Liver (tissue), 9 donors: ENCODE results near the gene MAST2. TPM values are rescaled to one million over a fixed set of nuclear protein-coding genes. Genes with fewer than 3 reads are reported as not detected.
"Not testable (repeated sequence)": the region's sequence is repeated elsewhere in the genome, so short reads cannot be mapped to it uniquely, and the experiment has no call there.

Source experiments
- DNase-seq: peaks from one replicate; pipeline ENCODE4 v3.0.0-alpha.2; 2017; ENCODE audit warnings: low spot score
- H3K27ac ChIP-seq, 2 donors: one replicate each; pipeline ENCODE4 v1.7.0; 2013; ENCODE audit warnings: inconsistent platforms in 2 of 2, low read length in 2 of 2, control low read depth in 1 of 2, low read depth in 1 of 2, mild to moderate bottlenecking in 1 of 2
- H3K27me3 ChIP-seq, 4 donors: one replicate each; pipeline versions ENCODE4 v1.6.1 to v1.7.0; 2013; ENCODE audit warnings: low read length in 3 of 4, inconsistent platforms in 1 of 4, mild to moderate bottlenecking in 1 of 4, moderate library complexity in 1 of 4; ENCODE audit not compliant: control insufficient read depth in 4 of 4, insufficient read depth in 4 of 4
- H3K36me3 ChIP-seq, 4 donors: one replicate each; pipeline versions ENCODE4 v1.6.1 to v1.7.0; 2013; ENCODE audit warnings: low read length in 3 of 4, mild to moderate bottlenecking in 3 of 4, low read depth in 1 of 4, moderate library complexity in 1 of 4; ENCODE audit not compliant: control insufficient read depth in 4 of 4, insufficient read depth in 3 of 4
- H3K4me1 ChIP-seq, 4 donors: one replicate each; pipeline versions ENCODE4 v1.6.1 to v1.7.0; 2013; ENCODE audit warnings: low read length in 3 of 4, mild to moderate bottlenecking in 3 of 4, moderate library complexity in 1 of 4; ENCODE audit not compliant: control insufficient read depth in 4 of 4, insufficient read depth in 4 of 4
- H3K4me3 ChIP-seq, 3 donors: one replicate each; pipeline versions ENCODE4 v1.6.1 to v1.7.0; 2013; ENCODE audit warnings: low read length in 3 of 3, control low read depth in 1 of 3, low read depth in 1 of 3, mild to moderate bottlenecking in 1 of 3
- H3K9ac ChIP-seq, 2 donors: one replicate each; pipeline ENCODE4 v1.7.0; 2013; ENCODE audit warnings: low read length in 2 of 2, mild to moderate bottlenecking in 2 of 2, moderate library complexity in 2 of 2, control low read depth in 1 of 2, low read depth in 1 of 2
- H3K9me3 ChIP-seq, 4 donors: one replicate each; pipeline versions ENCODE4 v1.6.1 to v1.7.0; 2013; ENCODE audit warnings: low read length in 3 of 4; ENCODE audit not compliant: control insufficient read depth in 4 of 4
- EGR1 ChIP-seq, 2 donors: IDR thresholded peaks; 2 replicates each; pipeline ENCODE4 v1.6.1; 2016 to 2018; ENCODE audit warnings: antibody characterized with exemption in 2 of 2, low read depth in 2 of 2
- FOXA1 ChIP-seq: IDR thresholded peaks from 2 replicates; pipeline ENCODE4 v1.6.1; 2016; ENCODE audit warnings: antibody characterized with exemption
- FOXA2 ChIP-seq: IDR thresholded peaks from 2 replicates; pipeline ENCODE4 v1.6.1; 2016; ENCODE audit warnings: antibody characterized with exemption
- GABPA ChIP-seq, 2 donors: IDR thresholded peaks in 1 of 2; conservative IDR thresholded peaks in 1 of 2; 2 replicates each; pipeline ENCODE4 v1.6.1; 2016; ENCODE audit warnings: antibody characterized with exemption in 2 of 2, mild to moderate bottlenecking in 1 of 2, moderate library complexity in 1 of 2
- HNF4A ChIP-seq, 2 donors: conservative IDR thresholded peaks; 2 replicates each; pipeline ENCODE4 v1.6.1; 2016; ENCODE audit warnings: antibody characterized with exemption in 2 of 2, mild to moderate bottlenecking in 2 of 2
- HNF4G ChIP-seq: IDR thresholded peaks from 2 replicates; pipeline ENCODE4 v1.6.1; 2016; ENCODE audit warnings: antibody characterized with exemption
- SP1 ChIP-seq: IDR thresholded peaks from 2 replicates; pipeline ENCODE4 v1.6.1; 2018; ENCODE audit warnings: antibody characterized with exemption, mild to moderate bottlenecking
- TAF1 ChIP-seq: conservative IDR thresholded peaks from 2 replicates; pipeline ENCODE4 v1.6.1; 2016; ENCODE audit warnings: antibody characterized with exemption, mild to moderate bottlenecking
- YY1 ChIP-seq: IDR thresholded peaks from 2 replicates; pipeline ENCODE4 v1.6.1; 2016; ENCODE audit warnings: antibody characterized with exemption, mild to moderate bottlenecking
- WGBS: extraction: QIAGEN DNeasy Blood & Tissue Kit; methylation state at CpG from one replicate; pipeline ENCODE4 v1.1.7; 2013; 5-methylcytosine and 5-hydroxymethylcytosine counted together
- polyA plus RNA-seq, 2 donors: library from polyadenylated mRNA; stranded (reverse) in 1 of 2; unstranded in 1 of 2; fragments of 200-250 nt in 1 of 2; fragments of >200 nt in 1 of 2; fragmentation: Nextera tagmentation in 1 of 2; extraction: Ambion mirVana in 1 of 2; gene quantifications; one replicate each; pipeline versions ENCODE4 v1.2.1 to v1.2.3, GENCODE V29; 2013 to 2015
- total RNA-seq, 2 donors: library from RNA; depleted of rRNA; stranded (reverse); fragments of >200 nt; gene quantifications; one replicate each; pipeline ENCODE4 v1.2.3, GENCODE V29; 2014
- TF ChIP-seq, protein P1 (sequence below): IDR thresholded peaks from 2 replicates; pipeline ENCODE4 v1.6.1; 2016; ENCODE audit warnings: antibody characterized with exemption
- TF ChIP-seq, protein P2 (sequence below): fragments of 150-350 bp; IDR thresholded peaks from 2 replicates; pipeline ENCODE4 v1.5.1; 2017; ENCODE audit warnings: improper control_type of control experiment, low read depth, low read length; ENCODE audit not compliant: missing input control
- TF ChIP-seq, protein P3 (sequence below): IDR thresholded peaks from 2 replicates; pipeline ENCODE4 v1.6.1; 2016; ENCODE audit warnings: antibody characterized with exemption
- donor health status: healthy.
- donor health status: healthy.
- donor health status: healthy.
- donor health status: healthy.
- donor health status: healthy.

The MAST2 gene
- total and polyA plus RNA-seq, 4 donors, result 4.8 to 9.6 (median 5.7) TPM

DNA sequence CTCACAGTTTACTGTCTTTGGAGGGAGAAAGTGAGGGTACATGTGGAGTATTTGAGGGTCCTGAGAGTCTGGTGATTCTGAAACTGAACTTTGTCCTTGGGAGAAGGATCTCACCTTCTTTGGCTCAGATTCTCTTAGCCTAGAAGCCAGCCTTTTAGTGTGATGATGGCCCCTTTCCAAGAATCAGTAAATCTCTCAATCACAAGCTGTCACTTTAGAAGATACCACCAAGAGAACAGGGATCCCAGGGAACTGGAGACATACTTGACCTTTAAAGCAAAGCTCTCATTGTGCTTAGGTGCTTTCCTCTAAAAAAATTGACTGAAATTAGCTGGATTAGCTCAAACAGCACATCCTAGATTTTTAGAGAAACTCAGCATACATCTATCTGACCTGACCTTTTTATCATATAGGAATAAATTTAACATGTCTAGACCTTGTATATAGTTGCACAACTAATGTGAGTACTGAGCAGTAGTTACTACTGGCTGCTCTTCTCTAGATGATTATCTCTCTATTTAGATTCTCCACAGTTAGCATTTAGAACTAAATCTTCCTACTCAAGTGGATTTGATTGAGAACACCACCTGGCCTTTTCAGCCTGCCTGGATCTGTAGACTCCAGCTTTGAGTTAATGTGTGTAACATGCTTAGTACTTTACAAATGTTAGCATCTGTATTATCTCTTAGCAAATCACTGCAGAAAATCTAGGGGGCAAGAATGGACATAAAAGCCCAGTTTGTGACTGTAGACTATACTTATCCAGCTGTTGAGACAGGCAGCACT, 157.7 kb downstream of the MAST2 start:
- Histone ChIP-seq H3K4me3 (no peak overlapping the region), H3K27ac (no peak overlapping the region), H3K9me3 (no peaks in the 10 kb centered on the region), H3K4me1 (no peaks in the 10 kb centered on the region), H3K27me3 (no peaks in the 10 kb centered on the region), H3K36me3 (peaks cover 0 to 2% (median 0%) of the 10 kb centered on the region in 4 donors), H3K9ac (no peak overlapping the region)
- TF ChIP-seq YY1 (no peak), FOXA1 (no peak), SP1 (no peak), HNF4A (conservative IDR thresholded peaks at IDR 0.05) (no peak), EGR1 (IDR thresholded peaks at IDR 0.05; ENCODE audit: low read depth in 2 of 2) (no peak), HNF4G (no peak), FOXA2 (no peak)
- TF ChIP-seq, protein P1, sequence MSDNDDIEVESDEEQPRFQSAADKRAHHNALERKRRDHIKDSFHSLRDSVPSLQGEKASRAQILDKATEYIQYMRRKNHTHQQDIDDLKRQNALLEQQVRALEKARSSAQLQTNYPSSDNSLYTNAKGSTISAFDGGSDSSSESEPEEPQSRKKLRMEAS, result no peak
- TF ChIP-seq, protein P2, sequence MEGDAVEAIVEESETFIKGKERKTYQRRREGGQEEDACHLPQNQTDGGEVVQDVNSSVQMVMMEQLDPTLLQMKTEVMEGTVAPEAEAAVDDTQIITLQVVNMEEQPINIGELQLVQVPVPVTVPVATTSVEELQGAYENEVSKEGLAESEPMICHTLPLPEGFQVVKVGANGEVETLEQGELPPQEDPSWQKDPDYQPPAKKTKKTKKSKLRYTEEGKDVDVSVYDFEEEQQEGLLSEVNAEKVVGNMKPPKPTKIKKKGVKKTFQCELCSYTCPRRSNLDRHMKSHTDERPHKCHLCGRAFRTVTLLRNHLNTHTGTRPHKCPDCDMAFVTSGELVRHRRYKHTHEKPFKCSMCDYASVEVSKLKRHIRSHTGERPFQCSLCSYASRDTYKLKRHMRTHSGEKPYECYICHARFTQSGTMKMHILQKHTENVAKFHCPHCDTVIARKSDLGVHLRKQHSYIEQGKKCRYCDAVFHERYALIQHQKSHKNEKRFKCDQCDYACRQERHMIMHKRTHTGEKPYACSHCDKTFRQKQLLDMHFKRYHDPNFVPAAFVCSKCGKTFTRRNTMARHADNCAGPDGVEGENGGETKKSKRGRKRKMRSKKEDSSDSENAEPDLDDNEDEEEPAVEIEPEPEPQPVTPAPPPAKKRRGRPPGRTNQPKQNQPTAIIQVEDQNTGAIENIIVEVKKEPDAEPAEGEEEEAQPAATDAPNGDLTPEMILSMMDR, result no peak
- TF ChIP-seq, protein P3, sequence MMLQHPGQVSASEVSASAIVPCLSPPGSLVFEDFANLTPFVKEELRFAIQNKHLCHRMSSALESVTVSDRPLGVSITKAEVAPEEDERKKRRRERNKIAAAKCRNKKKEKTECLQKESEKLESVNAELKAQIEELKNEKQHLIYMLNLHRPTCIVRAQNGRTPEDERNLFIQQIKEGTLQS, result no peak
- DNase-seq, result no peak

DNA sequence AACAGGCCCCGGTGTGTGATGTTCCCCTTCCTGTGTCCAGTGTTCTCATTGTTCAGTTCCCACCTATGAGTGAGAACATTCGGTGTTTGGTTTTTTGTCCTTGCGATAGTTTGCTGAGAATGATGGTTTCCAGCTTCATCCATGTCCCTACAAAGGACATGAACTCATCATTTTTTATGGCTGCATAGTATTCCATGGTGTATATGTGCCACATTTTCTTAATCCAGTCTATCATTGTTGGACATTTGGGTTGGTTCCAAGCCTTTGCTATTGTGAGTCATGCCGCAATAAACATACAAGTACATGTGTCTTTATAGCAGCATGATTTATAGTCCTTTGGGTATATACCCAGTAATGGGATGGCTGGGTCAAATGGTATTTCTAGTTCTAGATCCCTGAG, 158.5 kb downstream of the MAST2 start:
- 96% methylated on average over 4 of the region's 4 CpGs for WGBS
- H3K9ac ChIP-seq, H3K27me3 ChIP-seq, H3K4me3 ChIP-seq, DNase-seq, H3K36me3 ChIP-seq, H3K27ac ChIP-seq, H3K9me3 ChIP-seq, H3K4me1 ChIP-seq: not testable (repeated sequence)

DNA sequence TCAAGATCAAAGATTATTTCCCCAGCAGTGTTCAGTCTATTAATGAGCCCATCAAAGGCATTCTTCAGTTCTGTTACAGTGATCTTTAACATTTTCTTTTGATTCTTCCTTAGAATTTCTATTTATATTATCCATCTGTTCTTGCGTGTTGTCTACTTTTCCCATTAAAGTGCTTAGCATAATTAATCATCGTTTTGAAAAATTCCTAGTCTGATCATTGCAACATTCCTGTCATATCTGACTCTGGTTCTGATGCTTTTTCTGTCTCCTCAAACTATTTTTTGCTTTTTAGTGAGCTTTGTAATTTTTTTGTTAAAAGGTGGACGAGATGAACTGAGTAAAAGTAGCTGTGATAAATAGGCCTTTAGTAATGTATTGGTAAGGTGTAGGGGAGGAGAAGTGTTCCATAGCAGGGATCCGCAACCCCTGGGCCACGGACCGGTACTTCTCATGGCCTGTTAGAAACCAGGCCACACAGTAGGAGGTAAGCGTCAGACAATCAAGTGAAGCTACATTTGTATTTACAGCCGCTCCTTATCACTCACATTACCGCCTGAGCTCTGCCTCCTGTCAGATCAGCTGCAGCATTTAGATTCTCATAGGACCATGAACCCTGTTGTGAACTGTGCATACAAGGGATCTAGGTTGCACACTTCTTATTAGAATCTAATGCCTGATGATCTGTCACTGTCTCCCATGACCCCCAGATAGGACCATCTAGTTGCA, 165.7 kb downstream of the MAST2 start:
- Histone ChIP-seq H3K9me3 (no peaks in the 10 kb centered on the region), H3K36me3 (peaks cover 0 to 4% (median 2%) of the 10 kb centered on the region in 4 donors), H3K4me3 (no peak overlapping the region), H3K27ac (no peak overlapping the region), H3K9ac (no peak overlapping the region), H3K4me1 (no peaks in the 10 kb centered on the region), H3K27me3 (no peaks in the 10 kb centered on the region)
- no peak for DNase-seq
- no peak for TF ChIP-seq SP1
- TF ChIP-seq TAF1, result no peak
- no peak for TF ChIP-seq HNF4G
- no peak for TF ChIP-seq GABPA (IDR thresholded peaks at IDR 0.05 in 1 of 2, conservative IDR thresholded peaks at IDR 0.05 in 1 of 2)
- TF ChIP-seq, protein P2, result no peak
- 92% methylated on average over 9 of the region's 9 CpGs for WGBS
